Neural cell (in vitro differentiated cells): ENCODE results near the gene FFAR4.

Source experiments
- CTCF ChIP-seq: fragments of 450-650 bp; IDR thresholded peaks from 2 replicates; pipeline ENCODE4 v1.5.1; 2014; ENCODE audit warnings: antibody characterized with exemption, mild to moderate bottlenecking, moderate library complexity; ENCODE audit not compliant: poor library complexity, severe bottlenecking
- EP300 ChIP-seq: fragments of 450-650 bp; conservative IDR thresholded peaks from 2 replicates; pipeline ENCODE4 v1.6.1; 2014; ENCODE audit warnings: antibody characterized with exemption, mild to moderate bottlenecking, moderate library complexity; ENCODE audit not compliant: poor library complexity, severe bottlenecking
- EZH2 ChIP-seq: fragments of 200-600, 300-800 bp; shearing (Covaris generic), sonication (generic); IDR thresholded peaks from 2 replicates; pipeline ENCODE4 v1.6.1; 2014; ENCODE audit warnings: antibody characterized with exemption, low read length, borderline replicate concordance, mild to moderate bottlenecking; ENCODE audit not compliant: insufficient read depth, poor library complexity, severe bottlenecking
- MXI1 ChIP-seq: fragments of 450-650 bp; conservative IDR thresholded peaks from 2 replicates; pipeline ENCODE4 v1.6.1; 2014; ENCODE audit warnings: antibody characterized with exemption, mild to moderate bottlenecking; ENCODE audit not compliant: poor library complexity, severe bottlenecking
- POLR2AphosphoS5 ChIP-seq: IDR thresholded peaks from 2 replicates; pipeline ENCODE4 v1.6.1; 2012
- REST ChIP-seq: IDR thresholded peaks from 2 replicates; pipeline ENCODE4 v1.6.1; 2012; ENCODE audit warnings: borderline replicate concordance
- SMC3 ChIP-seq: fragments of 450-650 bp; conservative IDR thresholded peaks from 2 replicates; pipeline ENCODE4 v1.6.1; 2014; ENCODE audit warnings: antibody characterized with exemption, mild to moderate bottlenecking, moderate library complexity; ENCODE audit not compliant: poor library complexity
- TAF1 ChIP-seq: IDR thresholded peaks from 2 replicates; pipeline ENCODE4 v1.6.1; 2012; ENCODE audit warnings: low read depth

- no peak for TF ChIP-seq CTCF
- no peak for TF ChIP-seq EZH2
- TF ChIP-seq MXI1: no peak
- TF ChIP-seq EP300: no peak
- TF ChIP-seq POLR2AphosphoS5: no peak
- TF ChIP-seq SMC3: no peak
- TF ChIP-seq REST: no peak
- no peak for TF ChIP-seq TAF1
Measured at GRCh38 chr10:93568105-93568390, 1.6 kb downstream of the FFAR4 start.
